H9 (cell line): ENCODE results near the gene UTP25. TPM values are rescaled to one million over a fixed set of nuclear protein-coding genes. Genes with fewer than 3 reads are reported as not detected.

Experiments
- DNase-seq: peaks from one replicate; pipeline ENCODE4 v3.0.0-alpha.2; 2017
- H2AFZ ChIP-seq: one replicate; pipeline ENCODE4 v1.6.1; 2013; ENCODE audit warnings: mild to moderate bottlenecking, low read length, control low read depth, moderate library complexity
- H2AK5ac ChIP-seq: 2 replicates; pipeline ENCODE4 v1.6.1; 2013; ENCODE audit warnings: low read length, control low read depth, mixed read lengths; ENCODE audit not compliant: insufficient read length
- H2BK120ac ChIP-seq: one replicate; pipeline ENCODE4 v1.6.1; 2013; ENCODE audit warnings: low read depth, mild to moderate bottlenecking, low read length, control low read depth, inconsistent platforms; ENCODE audit not compliant: poor library complexity, severe bottlenecking
- H2BK12ac ChIP-seq: 2 replicates; pipeline ENCODE4 v1.6.1; 2013; ENCODE audit warnings: low read length, control low read depth, mixed read lengths, low read depth; ENCODE audit not compliant: insufficient read length
- H2BK15ac ChIP-seq: 2 replicates; pipeline ENCODE4 v1.6.1; 2013; ENCODE audit warnings: low read depth, low read length, control low read depth
- H2BK20ac ChIP-seq: one replicate; pipeline ENCODE4 v1.6.1; 2013; ENCODE audit warnings: low read depth, mild to moderate bottlenecking, low read length, control low read depth, inconsistent platforms; ENCODE audit not compliant: poor library complexity, severe bottlenecking
- H2BK5ac ChIP-seq: 2 replicates; pipeline ENCODE4 v1.6.1; 2013; ENCODE audit warnings: low read length, control low read depth, mixed read lengths; ENCODE audit not compliant: insufficient read length
- H3K14ac ChIP-seq: 2 replicates; pipeline ENCODE4 v1.6.1; 2013; ENCODE audit warnings: low read length, control low read depth; ENCODE audit not compliant: insufficient read depth
- H3K18ac ChIP-seq: 2 replicates; pipeline ENCODE4 v1.6.1; 2013; ENCODE audit warnings: low read depth, mild to moderate bottlenecking, mixed read lengths, low read length, control low read depth; ENCODE audit not compliant: insufficient read length
- H3K23ac ChIP-seq: 2 replicates; pipeline ENCODE4 v1.6.1; 2013; ENCODE audit warnings: low read length, control low read depth, mixed read lengths, low read depth; ENCODE audit not compliant: insufficient read length
- H3K23me2 ChIP-seq: 2 replicates; pipeline ENCODE4 v1.6.1; 2013; ENCODE audit warnings: low read depth, mild to moderate bottlenecking, mixed read lengths, low read length, control low read depth; ENCODE audit not compliant: insufficient read length, poor library complexity, severe bottlenecking
- H3K27ac ChIP-seq: 2 replicates; pipeline ENCODE4 v1.5.1; 2013; ENCODE audit warnings: low read length, control low read depth, mixed read lengths, low read depth; ENCODE audit not compliant: insufficient read length
- H3K27me3 ChIP-seq: 2 replicates; pipeline ENCODE4 v1.6.1; 2013; ENCODE audit warnings: low read length, control low read depth, inconsistent platforms; ENCODE audit not compliant: insufficient read depth
- H3K4ac ChIP-seq: 2 replicates; pipeline ENCODE4 v1.6.1; 2013; ENCODE audit warnings: low read depth, mild to moderate bottlenecking, control low read depth, inconsistent platforms, low read length, moderate library complexity
- H3K4me1 ChIP-seq: 2 replicates; pipeline ENCODE4 v1.6.1; 2013; ENCODE audit warnings: low read length, control low read depth, inconsistent platforms; ENCODE audit not compliant: insufficient read depth
- H3K4me2 ChIP-seq: 2 replicates; pipeline ENCODE4 v1.6.1; 2013; ENCODE audit warnings: low read length, control low read depth, mixed read lengths; ENCODE audit not compliant: insufficient read length, insufficient read depth
- H3K56ac ChIP-seq: 2 replicates; pipeline ENCODE4 v1.6.1; 2013; ENCODE audit warnings: low read depth, mild to moderate bottlenecking, mixed read lengths, low read length, control low read depth; ENCODE audit not compliant: insufficient read length
- H3K79me1 ChIP-seq: 2 replicates; pipeline ENCODE4 v1.6.1; 2013; ENCODE audit warnings: low read depth, mild to moderate bottlenecking, moderate library complexity, low read length, control low read depth, inconsistent platforms; ENCODE audit not compliant: insufficient read depth, poor library complexity, severe bottlenecking
- H3K79me2 ChIP-seq: 2 replicates; pipeline ENCODE4 v1.6.1; 2013; ENCODE audit warnings: low read length, control low read depth, inconsistent platforms; ENCODE audit not compliant: insufficient read depth
- H3K9ac ChIP-seq: 2 replicates; pipeline ENCODE4 v1.6.1; 2013; ENCODE audit warnings: low read length, control low read depth, mixed read lengths; ENCODE audit not compliant: insufficient read length; ENCODE audit errors: extremely low read depth
- H3K9me3 ChIP-seq: one replicate; pipeline ENCODE4 v1.6.1; 2013; ENCODE audit warnings: low read depth, low read length, inconsistent platforms; ENCODE audit not compliant: control insufficient read depth
- H3T11ph ChIP-seq: one replicate; pipeline ENCODE4 v1.6.1; 2013; ENCODE audit warnings: mild to moderate bottlenecking, low read length, control low read depth, inconsistent platforms
- H4K20me1 ChIP-seq: one replicate; pipeline ENCODE4 v1.6.1; 2013; ENCODE audit not compliant: control insufficient read depth, insufficient read length, insufficient read depth
- H4K5ac ChIP-seq: 2 replicates; pipeline ENCODE4 v1.6.1; 2013; ENCODE audit warnings: low read depth, mild to moderate bottlenecking, mixed read lengths, low read length, control low read depth; ENCODE audit not compliant: insufficient read length
- H4K8ac ChIP-seq: replicated peaks from 2 replicates; pipeline ENCODE4 v1.6.1; 2013; ENCODE audit warnings: low read length, control low read depth, mixed read lengths, low read depth; ENCODE audit not compliant: insufficient read length
- H4K91ac ChIP-seq: 2 replicates; pipeline ENCODE4 v1.6.1; 2013; ENCODE audit warnings: low read depth, mild to moderate bottlenecking, moderate library complexity, mixed read lengths, low read length, control low read depth; ENCODE audit not compliant: insufficient read length
- H3K27ac Mint-ChIP-seq, 3 experiments: 2 replicates in 2 of 3; 3 replicates in 1 of 3; pipeline ENCODE4 v1.8.0; 2020 to 2021; ENCODE audit warnings: mixed read lengths in 3 of 3, mild to moderate bottlenecking in 1 of 3, moderate library complexity in 1 of 3
- H3K27me3 Mint-ChIP-seq: 2 replicates; pipeline ENCODE4 v1.8.0; 2021; ENCODE audit warnings: low read depth, mild to moderate bottlenecking, moderate library complexity, mixed read lengths
- H3K36me3 Mint-ChIP-seq, 3 experiments: 2 replicates in 2 of 3; 3 replicates in 1 of 3; pipeline ENCODE4 v1.8.0; 2020 to 2021; ENCODE audit warnings: low read depth in 3 of 3, mixed read lengths in 3 of 3; ENCODE audit not compliant: insufficient read depth in 1 of 3
- H3K4me1 Mint-ChIP-seq, 2 experiments: 2 replicates each; pipeline ENCODE4 v1.8.0; 2020; ENCODE audit warnings: mixed read lengths in 2 of 2
- H3K4me3 Mint-ChIP-seq, 2 experiments: 2 replicates in 1 of 2; 3 replicates in 1 of 2; pipeline ENCODE4 v1.8.0; 2020 to 2021; ENCODE audit warnings: mild to moderate bottlenecking in 2 of 2, mixed read lengths in 2 of 2, moderate library complexity in 1 of 2
- H3K9me3 Mint-ChIP-seq, 2 experiments: 2 replicates in 1 of 2; 3 replicates in 1 of 2; pipeline ENCODE4 v1.8.0; 2020; ENCODE audit warnings: mild to moderate bottlenecking in 2 of 2, mixed read lengths in 2 of 2, moderate library complexity in 1 of 2
- WGBS: extraction: QIAGEN DNeasy Blood & Tissue Kit; methylation state at CpG from one replicate; pipeline ENCODE4 v1.1.7; 2013; ENCODE audit warnings: missing lambda C conversion rate, low lambda C conversion rate, mixed read lengths; ENCODE audit not compliant: insufficient read length; ENCODE audit errors: extremely low coverage; 5-methylcytosine and 5-hydroxymethylcytosine counted together
- total RNA-seq: library from RNA; stranded (reverse); gene quantifications from 2 replicates; pipeline ENCODE4 v1.2.1, GENCODE V29; 2021
- TF ChIP-seq, protein P1 (sequence below): fragments of 200-600 bp; sonication (generic); conservative IDR thresholded peaks from 3 replicates; pipeline ENCODE4 v1.8.0; 2021; ENCODE audit warnings: antibody characterized with exemption, mild to moderate bottlenecking

The UTP25 gene
- total RNA-seq, 1 experiment from 2014 or later = 12.9 TPM

GRCh38 chr1:209813902-209814301, 13.9 kb upstream of the UTP25 start:
- Mint-ChIP-seq H3K27ac (no peak overlapping the region), H3K36me3 (no peaks in the 10 kb centered on the region), H3K9me3 (no peaks in the 10 kb centered on the region), H3K4me1 (peaks cover 6 to 10% of the 10 kb centered on the region in 2 experiments), H3K4me3 (no peak overlapping the region), H3K27me3 (peaks cover 7% of the 10 kb centered on the region; the same call in 1 of the 2 replicates)
- no peak overlapping the region for H4K5ac ChIP-seq
- no peaks in the 10 kb centered on the region; the same call in 1 of the 2 replicates for H3K79me2 ChIP-seq
- no peaks in the 10 kb centered on the region for H3K4me1 ChIP-seq
- no CpG with 5 or more reads among the region's 4 CpGs for WGBS
- H3K23me2 ChIP-seq = no peaks in the 10 kb centered on the region
- no peak overlapping the region for H3K9ac ChIP-seq
- TF ChIP-seq, protein P1, sequence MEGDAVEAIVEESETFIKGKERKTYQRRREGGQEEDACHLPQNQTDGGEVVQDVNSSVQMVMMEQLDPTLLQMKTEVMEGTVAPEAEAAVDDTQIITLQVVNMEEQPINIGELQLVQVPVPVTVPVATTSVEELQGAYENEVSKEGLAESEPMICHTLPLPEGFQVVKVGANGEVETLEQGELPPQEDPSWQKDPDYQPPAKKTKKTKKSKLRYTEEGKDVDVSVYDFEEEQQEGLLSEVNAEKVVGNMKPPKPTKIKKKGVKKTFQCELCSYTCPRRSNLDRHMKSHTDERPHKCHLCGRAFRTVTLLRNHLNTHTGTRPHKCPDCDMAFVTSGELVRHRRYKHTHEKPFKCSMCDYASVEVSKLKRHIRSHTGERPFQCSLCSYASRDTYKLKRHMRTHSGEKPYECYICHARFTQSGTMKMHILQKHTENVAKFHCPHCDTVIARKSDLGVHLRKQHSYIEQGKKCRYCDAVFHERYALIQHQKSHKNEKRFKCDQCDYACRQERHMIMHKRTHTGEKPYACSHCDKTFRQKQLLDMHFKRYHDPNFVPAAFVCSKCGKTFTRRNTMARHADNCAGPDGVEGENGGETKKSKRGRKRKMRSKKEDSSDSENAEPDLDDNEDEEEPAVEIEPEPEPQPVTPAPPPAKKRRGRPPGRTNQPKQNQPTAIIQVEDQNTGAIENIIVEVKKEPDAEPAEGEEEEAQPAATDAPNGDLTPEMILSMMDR = no peak
- no peak overlapping the region for H2BK120ac ChIP-seq
- no peak overlapping the region for H2BK5ac ChIP-seq
- DNase-seq = no peak
- no peak overlapping the region for H3K27ac ChIP-seq
- H2BK20ac ChIP-seq = no peak overlapping the region
- no peak overlapping the region for H3K23ac ChIP-seq
- H3T11ph ChIP-seq = no peak overlapping the region
- no peak overlapping the region for H3K4me2 ChIP-seq
- no peak overlapping the region for H4K91ac ChIP-seq
- no peak overlapping the region for H4K8ac ChIP-seq
- no peak overlapping the region for H2BK12ac ChIP-seq
- H3K14ac ChIP-seq = no peak overlapping the region
- H2AFZ ChIP-seq = no peak overlapping the region
- H3K79me1 ChIP-seq = no peaks in the 10 kb centered on the region
- H4K20me1 ChIP-seq = no peaks in the 10 kb centered on the region
- no peaks in the 10 kb centered on the region for H3K27me3 ChIP-seq
- no peaks in the 10 kb centered on the region for H3K9me3 ChIP-seq
- H2BK15ac ChIP-seq = no peak overlapping the region
- H3K56ac ChIP-seq = no peak overlapping the region
- H3K4ac ChIP-seq = no peak overlapping the region
- H2AK5ac ChIP-seq = no peak overlapping the region
- H3K18ac ChIP-seq = no peak overlapping the region
